Mucosa of gallbladder (tissue), 1 donor: Measurements from ENCODE around the gene GRAP. TPM values are rescaled to one million over a fixed set of nuclear protein-coding genes. Genes with fewer than 3 reads are reported as not detected.
A peak's percentile ranks its signal among the peaks of the same experiment; 100 is the strongest.

Experiments
- DNase-seq: peaks from one replicate; pipeline ENCODE4 v3.0.0-alpha.2; 2020; ENCODE audit warnings: low spot score
- total RNA-seq: library from RNA; stranded (reverse); gene quantifications from one replicate; pipeline ENCODE4 v1.2.1, GENCODE V29; 2021
- donor health status: DM: no; HTN: no; CAD: no.

Gene GRAP
- total RNA-seq, 1 donor from 2014 or later, result 7.8 TPM

- DNase-seq, result no peak
These were observed 62.3 kb downstream of the GRAP start for GRCh38 chr17:18984273-18985114.

GRCh38 chr17:18981642-18982424 lies 64.9 kb downstream of the GRAP start:
- peak; percentile 89 for DNase-seq

GRCh38 chr17:18981335-18981641 lies 65.5 kb downstream of the GRAP start:
- no peak for DNase-seq

- DNase-seq, result no peak
These were observed 65.9 kb downstream of the GRAP start for GRCh38 chr17:18980682-18981334.

- no peak for DNase-seq
These were observed 68.1 kb downstream of the GRAP start for GRCh38 chr17:18978655-18979054.

GRCh38 chr17:18978050-18978449 lies 68.7 kb downstream of the GRAP start:
- no peak for DNase-seq

GRCh38 chr17:18977646-18978045 lies 69.1 kb downstream of the GRAP start:
- no peak for DNase-seq

GRCh38 chr17:18977021-18977420 lies 69.7 kb downstream of the GRAP start:
- no peak for DNase-seq

- no peak for DNase-seq
These were observed 70.6 kb downstream of the GRAP start for GRCh38 chr17:18976201-18976600.

GRCh38 chr17:18975597-18975996 lies 71.2 kb downstream of the GRAP start:
- DNase-seq, result no peak

- DNase-seq, result no peak
These were observed 72.2 kb downstream of the GRAP start for GRCh38 chr17:18974407-18975149.

GRCh38 chr17:18971801-18972200 lies 75.0 kb downstream of the GRAP start:
- DNase-seq, result no peak

Other genes starting within 250 kb of the GRAP start
- gene PRPSAP2, start 188.8 kb downstream of the GRAP start, total RNA-seq, result 51.6 TPM
- gene SLC5A10, start 94.8 kb downstream of the GRAP start, total RNA-seq, result not detected
- 35.0 TPM for gene FAM83G, start 42.2 kb downstream of the GRAP start, total RNA-seq
- gene GRAPL, start 80.6 kb upstream of the GRAP start, total RNA-seq, result 9.2 TPM
- gene EPN2, start 190.4 kb upstream of the GRAP start, total RNA-seq, result 47.0 TPM